ENCODE data around the gene TDRD6.

DNA sequence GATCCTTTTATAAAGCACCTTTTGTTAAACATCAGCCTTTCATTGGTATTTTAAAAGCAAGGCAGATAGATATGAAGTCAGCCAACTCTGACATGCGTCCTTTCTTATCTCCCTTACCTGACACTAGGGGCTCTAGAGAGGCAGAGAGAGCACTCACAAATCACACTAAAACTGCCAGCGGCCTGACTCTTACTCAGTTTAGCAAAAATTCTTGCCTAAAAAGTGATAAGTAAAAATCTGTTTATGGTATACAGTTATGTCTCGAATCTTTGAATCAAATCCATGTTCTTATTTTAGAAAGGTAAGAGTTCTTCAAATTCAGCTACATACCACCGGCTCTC lies 10.4 kb upstream of the TDRD6 start:
- TF ChIP-seq, protein P1, sequence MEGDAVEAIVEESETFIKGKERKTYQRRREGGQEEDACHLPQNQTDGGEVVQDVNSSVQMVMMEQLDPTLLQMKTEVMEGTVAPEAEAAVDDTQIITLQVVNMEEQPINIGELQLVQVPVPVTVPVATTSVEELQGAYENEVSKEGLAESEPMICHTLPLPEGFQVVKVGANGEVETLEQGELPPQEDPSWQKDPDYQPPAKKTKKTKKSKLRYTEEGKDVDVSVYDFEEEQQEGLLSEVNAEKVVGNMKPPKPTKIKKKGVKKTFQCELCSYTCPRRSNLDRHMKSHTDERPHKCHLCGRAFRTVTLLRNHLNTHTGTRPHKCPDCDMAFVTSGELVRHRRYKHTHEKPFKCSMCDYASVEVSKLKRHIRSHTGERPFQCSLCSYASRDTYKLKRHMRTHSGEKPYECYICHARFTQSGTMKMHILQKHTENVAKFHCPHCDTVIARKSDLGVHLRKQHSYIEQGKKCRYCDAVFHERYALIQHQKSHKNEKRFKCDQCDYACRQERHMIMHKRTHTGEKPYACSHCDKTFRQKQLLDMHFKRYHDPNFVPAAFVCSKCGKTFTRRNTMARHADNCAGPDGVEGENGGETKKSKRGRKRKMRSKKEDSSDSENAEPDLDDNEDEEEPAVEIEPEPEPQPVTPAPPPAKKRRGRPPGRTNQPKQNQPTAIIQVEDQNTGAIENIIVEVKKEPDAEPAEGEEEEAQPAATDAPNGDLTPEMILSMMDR (IDR thresholded peaks at IDR 0.05): no peak
- TF ChIP-seq POLR2A (IDR thresholded peaks at IDR 0.05): no peak

All from uterus (tissue), 2 donors.